ENCODE measurements around the gene ADNP. TPM values are rescaled to one million over a fixed set of nuclear protein-coding genes. Genes with fewer than 3 reads are reported as not detected.

ADNP gene
- polyA plus RNA-seq, 2 of the 4 experiments (the other 2 are of a cell fraction): 36.7 to 37.2 TPM

DNA sequence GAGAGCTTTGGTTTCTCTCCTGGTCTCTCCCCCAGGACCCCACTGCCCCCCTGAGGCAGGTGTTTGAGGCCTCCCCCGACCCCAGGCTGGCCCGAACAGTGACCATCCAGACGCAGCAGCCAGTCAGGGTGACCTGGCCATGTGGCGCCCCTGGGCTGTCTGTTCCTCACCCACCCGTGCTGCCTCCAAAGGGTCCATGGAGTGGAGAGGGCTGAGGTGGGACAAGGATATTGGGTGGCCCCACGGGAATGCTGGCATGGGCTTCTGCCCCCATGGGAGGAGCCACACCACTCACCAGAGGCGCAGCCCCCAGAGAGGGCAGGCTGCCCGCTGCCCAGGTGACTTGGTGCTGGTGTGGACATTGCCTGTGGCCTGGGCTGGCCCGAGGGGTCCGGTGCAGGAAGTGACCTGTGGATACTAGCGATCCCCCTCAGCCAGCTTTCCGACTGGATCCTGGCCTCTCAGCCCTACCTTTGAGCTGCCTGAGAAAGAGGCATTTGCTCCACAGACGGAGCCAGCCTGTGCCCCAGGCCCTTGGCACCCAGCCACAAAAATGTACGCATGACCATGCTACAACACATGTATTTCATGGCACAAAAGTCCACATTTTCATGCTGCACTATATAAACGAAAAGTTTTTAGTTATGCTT is 85.5 kb downstream of the ADNP start:
- DNase-seq (ENCODE audit: low read depth in 1 of 2, low spot score in 1 of 2) (no peak), ATAC-seq (no peak), FAIRE-seq (no peak)
- H3K4me2 ChIP-seq: no peak overlapping the region
- TF ChIP-seq MAFK (IDR thresholded peaks at IDR 0.05; ENCODE audit: partially characterized antibody) (no peak), NPAS2 (CRISPR knock-in tag; IDR thresholded peaks at IDR 0.05; ENCODE audit: borderline replicate concordance) (no peak), ZNF302 (CRISPR knock-in tag; IDR thresholded peaks at IDR 0.05) (no peak), CHD4 (IDR thresholded peaks at IDR 0.05; ENCODE audit: borderline replicate concordance) (no peak), FOXS1 (CRISPR knock-in tag; IDR thresholded peaks at IDR 0.05) (no peak), CEBPB (IDR thresholded peaks at IDR 0.05) (no peak), MAZ (IDR thresholded peaks at IDR 0.05; ENCODE audit: borderline replicate concordance, low read depth, low read length) (no peak), CBX2 (IDR thresholded peaks at IDR 0.05; ENCODE audit: borderline replicate concordance, low read depth) (no peak), NFE2L2 (conservative IDR thresholded peaks at IDR 0.05; ENCODE audit: low read length) (no peak), SREBF2 (IDR thresholded peaks at IDR 0.05) (no peak), MYC (IDR thresholded peaks at IDR 0.05; ENCODE audit: borderline replicate concordance, low read length) (no peak), USF2 (IDR thresholded peaks at IDR 0.05) (no peak), ELK1 (IDR thresholded peaks at IDR 0.05; ENCODE audit: low read depth, low read length) (no peak), TP53 (CRISPR knock-in tag; IDR thresholded peaks at IDR 0.05) (no peak), POLR2AphosphoS2 (conservative IDR thresholded peaks at IDR 0.05; ENCODE audit: low read length) (no peak)
- TF ChIP-seq, protein P1, sequence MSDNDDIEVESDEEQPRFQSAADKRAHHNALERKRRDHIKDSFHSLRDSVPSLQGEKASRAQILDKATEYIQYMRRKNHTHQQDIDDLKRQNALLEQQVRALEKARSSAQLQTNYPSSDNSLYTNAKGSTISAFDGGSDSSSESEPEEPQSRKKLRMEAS (IDR thresholded peaks at IDR 0.05): no peak
- H3K9me3 ChIP-seq: no peaks in the 10 kb centered on the region
- ChIA-PET POLR2A (no interaction called here), CTCF (interaction anchor here (1.2 kb wide), 1 partner anchor 13 kb away, joined by 3 read pairs; no protein-coding TSS in a partner anchor)
- H3K4me1 ChIP-seq: peaks cover 10% of the 10 kb centered on the region; the same call in 2 of the 3 replicates
- no peak overlapping the region for H3K27ac ChIP-seq
- no peak overlapping the region for H3K4me3 ChIP-seq
- 80% methylated on average over 10 of the region's 15 CpGs for whole genome bisulfite sequencing (ENCODE audit: missing lambda C conversion rate)

- no peak overlapping the region for H3K4me2 ChIP-seq
- POLR2A ChIA-PET: no interaction called here
- 78% methylated on average over 8 of the region's 9 CpGs for WGBS (ENCODE audit: missing lambda C conversion rate)
- ATAC-seq: peak; percentile 44 to 54; a peak in 4 of 6 replicates
- H3K9me3 ChIP-seq: no peaks in the 10 kb centered on the region
- no peak for FAIRE-seq
- TF ChIP-seq SMC3 (IDR thresholded peaks at IDR 0.05) (no peak), RNF2 (IDR thresholded peaks at IDR 0.05; ENCODE audit: borderline replicate concordance, low read depth) (no peak), MAZ (IDR thresholded peaks at IDR 0.05; ENCODE audit: borderline replicate concordance, low read depth, low read length) (no peak), ZFP36 (IDR thresholded peaks at IDR 0.05; ENCODE audit: borderline replicate concordance, partially characterized antibody) (no peak), CBX2 (IDR thresholded peaks at IDR 0.05; ENCODE audit: borderline replicate concordance, low read depth) (no peak), TP53 (CRISPR knock-in tag; IDR thresholded peaks at IDR 0.05) (no peak), ZSCAN20 (CRISPR knock-in tag; IDR thresholded peaks at IDR 0.05) (no peak)
- no peak overlapping the region for H3K4me3 ChIP-seq
- CTCF ChIA-PET: interaction anchor here (0.9 to 1.2 kb wide), 4 partner anchors 13 to 33 kb away, joined by 3 read pairs; no protein-coding TSS in a partner anchor
- peak overlapping the region in 1 of 2 experiments; percentile 49; a peak in 2 of 6 replicates for H3K27ac ChIP-seq
- peaks cover 7% of the 10 kb centered on the region; the same call in 2 of the 3 replicates for H3K4me1 ChIP-seq
- peak; percentile 18 to 46 for DNase-seq (ENCODE audit: low read depth in 1 of 2, low spot score in 1 of 2)
Measured at GRCh38 chr20:50844430-50845100, 86.7 kb downstream of the ADNP start.
